GM19452 (cell line): ENCODE results near the gene AGAP1.
"Not testable (repeated sequence)": the region's sequence is repeated elsewhere in the genome, so short reads cannot be mapped to it uniquely, and the experiment has no call there.

ENCODE experiments used
- ATAC-seq: cut with Tn5 transposase; IDR thresholded peaks from one replicate; pipeline ENCODE4 v1.9.1; 2021; ENCODE audit not compliant: unreplicated experiment

AGAP1 gene

DNA sequence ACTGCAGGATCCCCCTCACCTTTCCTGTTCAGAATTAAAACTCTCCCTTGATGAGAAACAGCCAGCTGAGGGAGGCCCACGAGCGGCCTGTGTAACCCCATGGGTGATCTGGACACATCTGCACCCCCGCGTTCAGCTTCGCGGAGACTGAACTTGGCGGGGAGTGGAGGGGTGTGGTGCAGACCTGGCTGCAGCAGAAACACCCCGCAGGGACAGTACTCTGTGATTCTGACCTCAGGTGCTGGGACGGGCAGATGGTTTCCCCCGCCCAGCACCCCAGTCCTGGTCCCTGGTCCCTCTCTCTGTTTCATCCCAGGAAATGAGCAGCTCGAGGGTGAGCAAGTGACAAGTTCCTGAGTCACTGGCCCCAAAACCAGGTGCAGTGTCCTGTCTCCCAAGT is 633.2 kb downstream of the AGAP1 start:
- ATAC-seq = no peak

DNA sequence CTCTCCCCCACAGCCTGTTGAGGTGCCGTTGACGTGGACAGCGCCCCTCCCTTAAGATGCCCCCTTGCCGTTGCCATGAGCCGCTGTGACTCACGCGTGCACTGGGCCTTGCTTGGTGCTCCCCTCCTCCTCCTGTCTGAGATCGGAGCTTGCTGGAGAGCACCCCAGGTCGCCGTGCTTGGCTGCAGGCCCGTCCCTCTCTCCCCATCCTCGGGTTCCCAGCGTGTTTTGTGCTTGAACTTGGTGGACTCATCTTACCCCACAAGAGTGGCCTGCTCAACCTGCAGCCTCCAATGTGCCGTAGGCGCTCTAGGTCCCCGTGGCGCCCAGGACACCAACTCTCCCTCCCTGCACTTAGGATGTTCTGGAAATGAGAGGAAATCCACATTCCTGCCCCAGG is 634.5 kb downstream of the AGAP1 start:
- no peak for ATAC-seq

DNA sequence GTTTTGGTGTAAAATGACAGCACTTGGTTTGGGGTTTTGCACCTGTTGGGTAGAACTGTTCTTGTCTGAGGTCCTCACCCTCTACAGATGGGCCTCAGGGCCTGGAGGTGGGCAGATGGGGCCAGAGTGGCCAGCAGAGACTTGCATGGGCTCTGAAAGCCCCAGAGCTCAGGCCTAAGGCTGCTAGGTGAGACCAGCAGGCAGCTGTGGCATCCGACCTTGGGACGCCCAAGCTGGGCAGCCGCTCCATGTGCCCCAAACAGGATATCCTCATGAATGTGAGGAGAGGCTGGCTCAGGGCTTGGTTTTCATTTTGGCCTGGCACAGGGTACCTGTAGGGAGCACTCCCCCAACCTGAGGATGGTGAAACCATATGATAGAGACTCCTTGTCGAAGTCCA is 636.1 kb downstream of the AGAP1 start:
- no peak for ATAC-seq

DNA sequence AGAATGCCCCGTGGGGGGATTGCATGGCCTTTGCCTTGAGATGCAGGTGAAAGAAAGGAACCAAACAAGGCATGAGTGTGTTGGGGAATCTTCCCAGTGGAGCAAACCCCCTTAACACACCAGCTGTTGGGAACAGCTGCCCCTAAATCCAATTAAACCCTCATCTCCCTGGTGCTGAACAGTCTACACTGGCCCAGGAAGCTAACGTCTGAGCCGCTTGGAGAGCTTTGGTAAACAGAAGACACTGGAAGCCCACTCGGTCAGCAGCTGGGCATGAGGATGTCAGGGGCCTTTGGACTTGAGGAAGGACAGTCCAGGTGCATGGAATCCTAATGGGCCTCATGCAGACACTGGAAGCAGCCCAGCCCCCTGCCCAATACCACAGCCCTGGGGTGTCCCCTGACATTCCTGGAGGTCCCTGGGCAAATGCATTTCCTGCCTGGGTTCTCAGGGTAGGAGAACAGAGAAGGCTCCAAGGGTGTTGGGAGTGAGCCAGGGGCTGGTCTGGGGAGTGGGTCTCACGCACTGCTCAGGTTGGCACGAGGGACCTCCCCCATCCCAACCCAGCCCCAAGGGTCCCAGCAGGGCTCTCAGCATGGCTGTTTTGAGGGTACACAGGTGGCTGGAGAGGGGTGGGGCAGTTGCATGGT is 636.6 kb downstream of the AGAP1 start:
- ATAC-seq = no peak

DNA sequence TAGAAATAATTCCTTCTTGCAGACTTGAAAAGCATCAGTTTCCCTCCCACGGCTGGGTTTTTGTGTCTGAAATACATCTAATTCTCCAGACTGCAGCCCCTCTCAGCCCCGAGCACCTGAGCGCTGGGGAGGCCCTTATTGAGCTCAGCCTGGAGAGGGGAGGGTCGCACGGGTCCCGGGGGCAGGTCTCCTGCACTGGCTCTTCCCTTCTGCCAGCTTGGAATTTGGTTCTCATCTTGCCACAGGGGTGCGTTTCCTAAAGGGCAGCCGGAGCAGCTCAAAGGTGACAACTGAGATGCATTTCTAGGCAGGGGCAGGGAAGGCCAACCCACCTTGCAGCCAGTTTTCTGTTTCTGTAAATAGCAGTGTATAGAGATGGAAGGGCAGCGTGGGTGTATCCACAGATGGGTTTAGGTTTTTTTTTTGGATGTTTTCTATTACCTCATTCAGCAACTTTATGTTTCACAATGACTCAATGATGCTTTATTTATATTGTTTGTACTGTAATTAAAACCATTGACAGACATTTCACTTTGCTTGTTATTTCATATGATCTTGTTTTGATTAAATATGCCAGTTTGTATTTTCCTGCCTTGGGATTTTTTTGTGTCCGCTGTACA is 637.3 kb downstream of the AGAP1 start:
- ATAC-seq = no peak

DNA sequence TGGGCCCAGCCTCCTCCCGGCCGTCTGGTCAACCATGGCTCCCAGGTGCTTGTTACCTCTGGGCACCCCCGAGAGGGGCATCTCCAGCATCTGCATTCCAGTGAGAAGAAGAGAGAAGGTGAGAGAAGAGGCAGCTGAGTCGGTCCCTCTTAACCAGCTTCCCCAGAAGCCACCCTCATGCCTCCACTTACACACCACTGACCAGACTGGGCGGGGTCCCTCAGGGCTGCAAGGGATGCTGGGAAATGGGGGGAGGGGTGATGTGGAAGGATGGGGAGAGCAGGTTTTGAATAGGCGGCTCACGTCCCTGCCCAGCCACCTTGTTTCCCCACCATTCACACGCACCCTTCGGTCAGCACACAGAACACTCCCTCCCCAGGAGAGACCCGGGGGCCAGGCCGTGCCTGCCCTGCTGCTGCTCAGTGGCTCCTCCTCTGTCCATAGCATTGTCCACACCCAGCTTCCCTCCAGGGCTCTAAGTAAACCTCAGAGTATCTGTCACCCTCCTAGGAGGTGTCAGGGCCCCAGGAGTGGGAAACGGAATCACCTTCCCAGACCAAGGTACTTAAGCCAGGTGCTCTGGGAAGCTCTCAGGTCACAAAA is 639.7 kb downstream of the AGAP1 start:
- no peak for ATAC-seq

DNA sequence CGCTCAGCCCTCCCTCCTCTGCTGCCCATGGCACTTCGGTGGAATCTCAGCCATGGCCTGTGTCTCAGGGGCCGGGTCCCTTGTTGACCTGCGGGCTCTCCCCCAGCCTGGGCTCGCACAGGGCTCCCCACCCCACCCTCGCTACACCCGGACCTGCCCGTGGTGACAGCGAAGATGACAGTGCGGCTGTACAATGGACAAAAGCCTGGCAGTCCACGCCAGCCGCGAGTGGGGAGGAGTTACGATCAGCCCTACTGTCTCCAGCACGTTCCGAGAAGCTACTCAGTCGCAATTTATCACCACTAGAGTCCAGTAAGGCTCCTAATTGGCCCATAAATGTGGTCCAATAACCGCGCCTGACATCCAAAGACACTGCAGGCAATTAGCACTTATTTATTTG is 642.7 kb downstream of the AGAP1 start:
- ATAC-seq = no peak

DNA sequence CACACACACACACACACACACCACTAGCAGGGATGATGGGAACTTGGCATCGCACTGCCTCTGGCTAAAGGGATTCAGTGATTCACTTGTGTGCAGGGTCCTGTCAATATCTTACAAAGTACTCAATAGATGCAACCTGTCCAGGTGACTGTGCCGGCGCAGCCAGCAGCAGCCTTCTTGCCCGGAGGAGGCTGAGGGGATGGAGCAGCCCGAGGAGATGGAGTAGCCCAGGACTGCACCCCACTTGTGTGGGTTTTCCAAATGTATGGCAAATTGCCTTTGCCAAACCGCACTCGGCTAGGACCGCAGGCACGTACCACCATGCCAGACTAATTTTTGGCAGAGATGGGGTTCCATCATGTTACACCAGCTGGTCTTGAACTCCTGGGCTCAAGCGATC is 643.2 kb downstream of the AGAP1 start:
- no peak for ATAC-seq

DNA sequence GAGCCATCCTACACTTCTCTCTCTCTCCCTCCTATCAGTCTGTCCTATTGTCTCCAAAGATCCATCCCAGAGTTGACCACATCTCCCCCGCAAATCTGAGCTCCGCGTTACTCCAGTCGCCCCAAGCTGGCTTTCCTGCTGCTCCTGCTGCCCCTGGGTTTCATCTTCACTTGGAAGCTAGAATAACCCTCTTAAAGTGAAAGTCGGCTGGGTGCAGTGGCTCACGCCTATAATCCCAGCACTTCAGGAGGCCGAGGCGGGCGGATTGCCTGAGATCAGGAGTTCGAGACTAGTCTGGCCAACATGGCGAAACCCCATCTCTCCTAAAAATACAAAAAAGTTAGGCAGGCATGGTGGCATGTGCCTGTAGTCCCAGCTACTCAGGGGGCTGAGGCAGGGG is 647.8 kb downstream of the AGAP1 start:
- not testable (repeated sequence) for ATAC-seq

DNA sequence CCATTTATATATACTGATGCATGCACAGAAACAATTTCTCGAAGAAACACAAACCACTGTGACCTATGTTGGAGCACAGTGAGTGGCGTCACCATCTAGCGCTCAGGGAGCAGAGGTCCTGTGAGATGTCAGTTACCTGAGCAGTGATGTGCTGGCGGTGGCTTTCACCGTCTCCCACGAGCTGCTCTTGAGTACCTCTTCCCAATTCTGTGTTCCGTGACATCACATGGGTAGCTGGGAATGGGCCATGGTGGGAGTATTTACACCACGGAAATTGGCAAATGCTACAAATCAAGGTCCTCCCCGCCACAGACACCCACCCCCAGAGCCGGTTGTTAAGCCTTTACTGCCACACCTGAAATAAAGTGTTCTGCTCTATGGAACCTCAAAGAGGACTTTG is 650.0 kb downstream of the AGAP1 start:
- ATAC-seq = no peak

DNA sequence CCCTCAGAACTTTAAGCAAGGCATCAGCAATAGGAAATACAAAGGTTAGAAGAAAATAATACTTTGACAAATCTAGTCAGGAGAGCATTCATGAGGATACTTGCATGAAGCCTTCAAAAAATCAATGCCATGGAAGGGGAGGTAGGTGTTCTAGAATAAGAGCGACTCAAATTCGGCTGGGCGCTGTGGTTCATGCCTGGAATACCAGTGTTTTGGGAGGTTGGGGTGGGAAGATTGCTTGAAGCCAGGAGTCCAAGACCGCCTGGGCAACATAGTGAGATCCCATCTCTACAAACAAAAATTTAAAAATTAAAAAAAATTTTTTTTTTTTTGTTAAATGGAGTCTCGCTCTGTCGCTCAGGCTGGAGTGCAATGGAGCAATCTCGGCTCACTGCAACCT is 652.6 kb downstream of the AGAP1 start:
- ATAC-seq = no peak

DNA sequence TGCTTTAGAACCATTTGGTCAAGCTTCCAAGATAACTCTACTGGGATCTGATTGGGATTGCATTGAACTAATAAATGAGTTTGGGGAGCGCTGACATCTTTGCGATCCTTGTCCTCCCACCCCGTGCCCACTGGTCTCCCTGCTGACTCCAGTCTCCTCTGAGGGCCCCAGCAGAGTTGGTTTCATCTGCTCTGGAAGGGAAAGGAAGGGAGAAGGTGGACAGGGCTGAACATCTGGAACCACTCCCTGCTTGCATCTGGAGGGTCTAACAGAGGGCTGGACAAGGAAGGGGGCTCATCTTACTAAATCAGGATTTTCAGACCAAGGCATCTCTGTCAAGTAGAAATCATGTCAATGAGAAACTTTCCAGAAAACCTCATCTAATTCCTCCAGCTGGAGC is 661.6 kb downstream of the AGAP1 start:
- no peak for ATAC-seq

DNA sequence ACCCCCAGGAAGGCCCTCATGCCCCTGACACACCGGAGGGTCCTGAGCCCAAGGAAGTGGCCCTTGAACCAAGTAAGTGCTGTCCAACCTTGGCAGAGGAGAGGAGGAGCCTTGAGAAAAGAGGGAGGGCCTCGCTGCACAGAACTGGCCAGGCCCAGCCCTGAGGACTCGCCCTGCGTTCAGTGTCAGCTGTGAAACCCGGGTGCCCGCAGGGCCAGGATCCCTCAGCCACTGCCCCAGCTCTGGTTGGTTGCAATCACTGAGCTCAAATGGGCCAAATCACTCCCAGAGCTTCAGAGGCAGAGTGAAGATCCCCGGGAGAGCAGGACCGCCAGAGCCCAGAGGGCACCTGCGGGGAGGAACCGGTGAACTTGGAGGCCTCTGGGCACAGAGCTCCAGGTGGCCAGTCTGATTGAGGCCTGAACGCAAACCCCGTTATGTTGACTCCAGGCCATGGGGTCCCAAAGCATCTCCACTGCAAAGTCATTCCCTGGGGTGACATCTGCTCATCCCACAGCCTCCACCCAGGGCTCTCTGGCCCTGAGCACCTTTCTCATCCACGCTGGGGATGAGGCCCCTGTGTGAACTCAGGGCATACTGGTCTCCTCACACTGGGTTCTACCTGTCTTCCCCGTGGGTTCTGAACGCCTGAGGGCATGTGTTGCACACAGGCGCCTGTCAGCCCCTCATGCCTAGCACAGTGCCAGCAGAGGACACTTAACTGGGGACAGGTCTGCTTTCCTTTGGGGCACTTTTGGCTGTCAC is 662.4 kb downstream of the AGAP1 start:
- ATAC-seq = no peak

DNA sequence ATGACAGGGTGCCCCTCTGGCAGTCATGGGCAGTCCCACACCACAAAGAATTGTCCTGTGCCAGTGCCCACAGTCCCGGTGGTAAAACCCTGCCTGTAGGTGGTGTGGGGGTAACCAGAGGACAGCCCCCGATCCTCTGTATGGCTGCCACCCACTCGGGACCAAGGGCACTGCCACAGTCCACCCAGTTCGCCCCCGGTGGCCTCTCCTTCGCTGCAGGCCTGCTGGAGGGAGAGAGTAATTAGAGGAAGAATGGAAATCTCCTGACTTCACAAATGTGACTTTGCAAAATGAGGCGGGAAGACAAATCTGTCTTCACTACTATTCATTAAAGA is 663.0 kb downstream of the AGAP1 start:
- no peak for ATAC-seq

DNA sequence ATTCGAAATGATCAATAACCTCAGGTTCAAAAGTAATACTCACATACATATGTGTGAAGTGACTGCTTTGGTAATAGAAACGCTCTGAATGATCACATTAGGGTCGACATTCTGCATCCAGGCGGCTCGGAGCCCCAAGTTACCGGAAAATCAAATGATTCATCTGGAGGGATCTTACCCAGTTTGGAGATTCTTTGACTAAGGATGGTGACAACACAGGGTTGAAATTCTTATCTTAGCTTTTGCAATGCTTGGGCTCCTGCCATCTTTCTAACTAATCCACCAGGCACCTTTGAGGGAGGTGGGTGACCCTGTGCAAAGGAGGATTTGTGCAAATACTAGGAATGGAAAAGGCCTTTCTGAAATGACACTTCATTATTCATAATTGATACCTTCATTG is 663.5 kb downstream of the AGAP1 start:
- ATAC-seq = no peak

DNA sequence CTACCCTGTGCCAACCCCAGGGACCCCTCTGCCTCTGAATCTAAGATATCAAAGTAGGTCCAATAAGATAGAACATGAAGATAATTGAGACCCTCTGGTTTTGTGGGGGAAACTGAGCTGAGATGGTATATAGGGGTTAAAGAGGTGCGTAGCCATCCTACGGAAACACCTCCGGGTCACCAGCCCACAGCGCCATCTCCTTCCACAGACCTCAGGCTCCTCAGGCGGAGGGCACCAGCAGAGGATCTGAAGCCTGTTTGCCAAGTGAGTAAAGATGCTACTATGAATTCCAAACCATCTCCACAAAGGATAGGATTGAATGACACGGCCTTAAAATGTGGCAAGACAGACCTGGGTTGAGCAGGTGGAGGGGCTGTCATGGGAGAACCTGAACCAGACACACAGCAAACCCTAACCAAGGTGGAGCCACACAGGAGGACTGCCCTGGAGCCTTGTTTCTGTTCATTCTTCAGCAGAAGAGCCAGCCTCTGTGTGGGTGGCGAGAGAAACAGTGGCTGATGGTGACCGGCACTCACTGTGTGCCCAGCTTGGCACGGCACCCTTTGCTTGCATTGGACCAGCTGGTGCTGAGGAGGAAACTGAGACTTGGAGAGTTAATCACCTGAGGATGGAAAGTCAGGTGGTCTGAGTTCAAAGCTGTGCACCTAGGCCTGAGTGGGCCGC is 664.1 kb downstream of the AGAP1 start:
- no peak for ATAC-seq

DNA sequence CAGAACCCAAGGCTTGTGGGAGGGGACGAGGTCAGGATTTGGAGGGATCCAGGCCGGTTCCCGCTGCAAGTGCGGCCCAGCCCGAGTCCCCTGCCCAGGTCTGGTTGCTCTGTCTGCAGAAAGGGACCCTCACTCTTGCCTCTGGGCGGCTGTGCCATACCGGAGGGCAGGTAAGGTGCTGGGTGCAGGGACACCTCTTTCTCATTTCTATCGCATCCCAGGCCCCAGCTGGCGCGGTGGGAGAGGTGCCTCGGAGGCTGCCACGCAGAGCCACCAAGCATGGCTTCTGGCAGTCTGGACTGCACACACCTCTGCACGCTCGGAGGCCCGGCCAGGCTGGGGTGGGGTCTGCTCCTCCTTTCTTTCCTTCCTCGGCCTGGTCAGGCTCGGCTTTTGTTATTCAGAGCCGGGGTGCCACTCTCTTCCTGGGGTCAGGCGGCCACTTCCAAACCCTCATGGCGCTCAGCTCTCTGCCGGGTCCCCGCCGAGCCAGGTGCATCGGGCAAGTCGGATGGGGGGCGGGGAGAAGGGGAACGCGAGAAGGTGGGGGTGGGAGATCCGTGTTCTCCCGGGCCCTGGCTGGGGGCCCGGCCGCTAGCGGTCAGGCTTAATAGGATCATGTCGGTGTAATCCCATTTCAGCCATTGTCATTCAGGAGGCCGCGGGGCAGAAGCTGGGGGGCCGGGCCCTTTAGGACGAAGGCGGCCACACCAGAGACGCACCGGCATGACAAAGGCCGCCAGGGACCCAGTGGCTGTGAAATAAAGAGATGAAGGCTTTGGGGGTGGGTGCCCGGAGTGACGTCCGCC is 665.3 kb downstream of the AGAP1 start:
- no peak for ATAC-seq

DNA sequence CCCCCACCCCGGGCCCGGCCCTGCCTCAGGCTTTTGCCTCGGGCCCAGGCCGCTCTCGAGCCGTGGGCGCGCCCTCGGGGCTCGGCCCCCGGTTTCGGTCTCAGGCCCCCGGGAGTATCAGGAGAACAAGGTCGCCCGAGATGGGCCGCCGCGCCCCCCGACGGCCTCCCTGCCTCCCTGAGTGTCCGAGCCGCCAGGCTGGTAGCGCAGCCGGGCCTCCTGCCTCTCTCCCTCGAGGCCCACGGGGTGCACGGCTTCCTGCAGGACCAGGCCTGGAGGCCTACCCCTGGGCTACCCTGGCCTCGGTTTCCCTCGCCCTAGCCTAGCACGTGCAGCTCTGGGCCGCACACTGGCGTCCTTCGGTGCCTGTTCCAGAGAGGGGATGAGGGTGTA is 665.9 kb downstream of the AGAP1 start:
- ATAC-seq = no peak

DNA sequence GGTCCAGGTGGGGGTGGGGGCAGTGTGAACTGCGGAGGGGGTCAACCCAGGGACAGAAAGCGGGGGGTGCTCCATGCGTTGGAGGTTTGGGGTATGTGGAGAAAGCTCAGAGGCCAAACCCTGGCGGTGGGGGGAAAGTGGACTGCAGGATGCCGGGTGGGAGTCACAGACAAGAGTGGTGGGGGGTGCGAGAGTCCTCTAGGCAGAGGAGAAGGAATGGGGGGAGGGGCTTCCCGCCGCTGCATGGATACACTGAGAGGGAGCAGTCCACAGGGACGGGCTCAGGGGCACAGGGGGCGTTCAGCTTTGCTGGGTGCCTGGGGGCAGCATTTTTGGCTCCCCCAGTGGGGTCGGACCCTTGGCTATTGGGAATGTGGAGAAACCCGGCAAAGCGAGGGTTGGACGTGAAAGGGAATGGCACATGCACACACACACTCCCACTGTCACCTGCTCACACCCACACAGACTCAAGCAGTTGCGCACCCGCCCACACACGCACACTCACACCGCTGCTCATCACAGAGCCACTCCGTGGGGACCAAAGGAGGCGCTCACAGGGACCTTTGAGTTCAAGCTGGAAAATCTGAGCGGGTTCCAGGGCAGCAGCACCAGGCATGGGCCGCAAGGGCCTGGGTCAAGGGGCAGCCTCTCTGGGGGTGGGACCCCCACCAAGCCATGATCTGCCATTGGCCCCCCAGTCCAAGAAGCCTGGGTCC is 666.7 kb downstream of the AGAP1 start:
- no peak for ATAC-seq

DNA sequence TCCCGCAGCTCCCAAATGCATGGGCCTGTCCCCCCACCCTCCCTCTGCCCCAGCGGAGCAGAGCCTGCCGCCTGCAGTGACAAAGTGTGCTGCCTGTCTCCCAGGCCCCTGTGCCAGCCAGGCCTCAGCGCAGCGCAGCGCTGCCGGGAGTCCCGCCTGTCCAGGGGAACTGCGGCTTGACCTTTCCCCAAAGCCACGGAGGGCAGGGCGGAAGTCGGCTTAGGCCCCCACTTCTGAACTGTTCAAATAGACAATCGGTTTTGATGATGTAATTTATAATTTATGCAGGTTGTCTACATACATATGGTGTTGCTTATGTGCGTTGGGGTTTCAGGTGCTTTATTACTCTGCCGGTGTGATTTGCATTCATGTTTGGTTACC is 667.2 kb downstream of the AGAP1 start:
- ATAC-seq = no peak
